DND-41 (cell line): ENCODE results near the gene ATP6V1G3.

ENCODE experiments used
- ATAC-seq: fragments of 200-7000 bp; cut with Tn5 transposase; 3 replicates; pipeline ENCODE4 v1.9.1; 2021; ENCODE audit warnings: low read depth; ENCODE audit not compliant: insufficient read depth
- DNase-seq: peaks from one replicate; pipeline ENCODE4 v3.0.0-alpha.2; 2020
- H2AFZ ChIP-seq: 2 replicates; pipeline ENCODE4 v1.6.0; 2012; ENCODE audit warnings: low read depth, low read length
- H3K27ac ChIP-seq: 2 replicates; pipeline ENCODE4 v1.5.1; 2012; ENCODE audit warnings: low read length, inconsistent platforms
- H3K27me3 ChIP-seq: fragments of 200-600 bp; sonication (generic); 2 replicates; pipeline ENCODE4 v1.6.0; 2012; ENCODE audit warnings: low read length, mild to moderate bottlenecking, inconsistent platforms; ENCODE audit not compliant: insufficient read depth, poor library complexity
- H3K36me3 ChIP-seq: 2 replicates; pipeline ENCODE4 v1.5.1; 2012; ENCODE audit warnings: low read length, inconsistent platforms; ENCODE audit not compliant: insufficient read depth
- H3K4me1 ChIP-seq: 2 replicates; pipeline ENCODE4 v1.5.1; 2012; ENCODE audit warnings: mild to moderate bottlenecking, low read length; ENCODE audit not compliant: insufficient read depth
- H3K4me2 ChIP-seq: 2 replicates; pipeline ENCODE4 v1.6.0; 2012; ENCODE audit warnings: mild to moderate bottlenecking, moderate library complexity, low read length, inconsistent platforms; ENCODE audit not compliant: insufficient read depth
- H3K4me3 ChIP-seq, 2 experiments: fragments of 200-600 bp in 1 of 2; shearing (Covaris generic) in 1 of 2; 2 replicates each; pipeline ENCODE4 v1.5.1; 2012 to 2016; ENCODE audit warnings: inconsistent platforms in 2 of 2, low read length in 2 of 2, mild to moderate bottlenecking in 2 of 2, low read depth in 1 of 2, moderate library complexity in 1 of 2
- H3K79me2 ChIP-seq: 2 replicates; pipeline ENCODE4 v1.6.0; 2012; ENCODE audit warnings: low read length, inconsistent platforms; ENCODE audit not compliant: insufficient read depth
- H3K9ac ChIP-seq: 2 replicates; pipeline ENCODE4 v1.6.0; 2012; ENCODE audit warnings: low read depth, mild to moderate bottlenecking, inconsistent platforms, low read length, moderate library complexity
- H3K9me3 ChIP-seq: 2 replicates; pipeline ENCODE4 v1.5.1; 2012; ENCODE audit warnings: low read length, moderate library complexity, mild to moderate bottlenecking, inconsistent platforms; ENCODE audit not compliant: insufficient read depth, severe bottlenecking
- H4K20me1 ChIP-seq: 2 replicates; pipeline ENCODE4 v1.6.0; 2012; ENCODE audit warnings: low read length; ENCODE audit not compliant: insufficient read depth
- EZH2 ChIP-seq: IDR thresholded peaks from 3 replicates; pipeline ENCODE4 v1.6.1; 2012; ENCODE audit warnings: borderline replicate concordance, low read depth, mild to moderate bottlenecking, moderate library complexity, low read length, inconsistent platforms; ENCODE audit not compliant: severe bottlenecking
- TF ChIP-seq, protein P1 (sequence below): IDR thresholded peaks from 2 replicates; pipeline ENCODE4 v1.5.1; 2012; ENCODE audit warnings: borderline replicate concordance, low read length, moderate library complexity, mild to moderate bottlenecking; ENCODE audit not compliant: poor library complexity, severe bottlenecking; ENCODE audit errors: extremely low read depth

ATP6V1G3 gene

DNA sequence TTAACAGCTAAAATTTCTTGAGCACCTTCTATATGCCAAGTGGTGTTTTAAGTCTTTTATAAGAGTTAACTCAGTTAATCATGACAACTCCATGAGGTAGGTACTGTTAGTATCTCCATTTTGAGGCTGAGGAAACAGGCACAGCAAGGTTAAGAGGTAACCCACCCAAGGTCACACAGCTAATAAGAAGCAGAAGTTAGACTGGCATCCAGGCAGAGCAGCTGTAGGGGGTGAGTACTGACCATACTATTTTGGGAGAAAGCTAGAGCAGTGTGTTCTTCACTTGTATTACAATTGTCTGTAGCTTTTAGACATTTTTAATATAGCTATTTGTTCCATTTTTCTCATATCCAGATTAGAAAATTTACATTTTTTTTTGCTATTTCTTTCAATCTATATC lies 4.8 kb downstream of the ATP6V1G3 start:
- no peak overlapping the region for H3K9ac ChIP-seq
- no peak overlapping the region for H3K27ac ChIP-seq

DNA sequence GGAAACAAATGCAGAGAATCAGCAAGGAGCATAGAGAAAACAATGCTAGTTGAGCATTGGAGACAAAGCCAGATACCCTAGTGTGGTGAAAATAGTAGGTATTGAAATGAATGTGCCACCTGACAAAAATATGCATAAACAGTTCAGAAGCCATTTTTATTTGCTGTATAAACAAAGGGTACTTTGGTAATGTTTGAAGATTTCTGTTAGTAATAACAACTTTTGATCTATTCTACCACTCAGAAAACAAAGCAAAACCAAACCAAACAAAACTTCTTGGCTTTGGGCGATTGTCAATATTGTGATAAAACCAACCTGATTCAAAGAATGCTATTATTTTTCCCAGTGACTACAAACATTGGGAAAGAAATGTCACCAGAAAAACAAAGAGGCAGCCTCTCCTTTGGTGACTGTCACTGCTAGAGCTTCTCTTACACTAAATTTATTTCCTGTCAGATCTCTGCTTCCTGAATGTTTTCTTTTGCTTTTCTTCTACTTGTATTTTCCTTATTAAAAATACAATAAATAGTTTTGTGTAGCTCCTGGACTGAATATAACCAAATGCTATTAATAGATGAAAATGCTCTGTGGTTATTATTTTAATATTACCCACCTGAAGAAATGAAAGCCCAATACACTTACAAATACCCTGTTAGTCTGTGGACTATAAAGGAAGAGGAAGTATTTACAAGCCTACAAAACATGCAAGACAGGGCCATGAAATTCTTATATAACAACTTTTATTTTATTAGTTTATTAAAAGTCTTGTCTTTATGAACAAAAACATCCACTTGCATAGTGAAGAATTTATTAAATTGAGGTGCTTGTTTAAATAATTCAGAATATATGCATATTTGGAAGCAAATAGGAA lies 5.7 kb downstream of the ATP6V1G3 start:
- H3K36me3 ChIP-seq = no peaks in the 10 kb centered on the region
- peak overlapping the region; percentile 67 for H3K27ac ChIP-seq
- no peak for DNase-seq
- TF ChIP-seq, protein P1, sequence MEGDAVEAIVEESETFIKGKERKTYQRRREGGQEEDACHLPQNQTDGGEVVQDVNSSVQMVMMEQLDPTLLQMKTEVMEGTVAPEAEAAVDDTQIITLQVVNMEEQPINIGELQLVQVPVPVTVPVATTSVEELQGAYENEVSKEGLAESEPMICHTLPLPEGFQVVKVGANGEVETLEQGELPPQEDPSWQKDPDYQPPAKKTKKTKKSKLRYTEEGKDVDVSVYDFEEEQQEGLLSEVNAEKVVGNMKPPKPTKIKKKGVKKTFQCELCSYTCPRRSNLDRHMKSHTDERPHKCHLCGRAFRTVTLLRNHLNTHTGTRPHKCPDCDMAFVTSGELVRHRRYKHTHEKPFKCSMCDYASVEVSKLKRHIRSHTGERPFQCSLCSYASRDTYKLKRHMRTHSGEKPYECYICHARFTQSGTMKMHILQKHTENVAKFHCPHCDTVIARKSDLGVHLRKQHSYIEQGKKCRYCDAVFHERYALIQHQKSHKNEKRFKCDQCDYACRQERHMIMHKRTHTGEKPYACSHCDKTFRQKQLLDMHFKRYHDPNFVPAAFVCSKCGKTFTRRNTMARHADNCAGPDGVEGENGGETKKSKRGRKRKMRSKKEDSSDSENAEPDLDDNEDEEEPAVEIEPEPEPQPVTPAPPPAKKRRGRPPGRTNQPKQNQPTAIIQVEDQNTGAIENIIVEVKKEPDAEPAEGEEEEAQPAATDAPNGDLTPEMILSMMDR = no peak
- no peak for TF ChIP-seq EZH2
- no peaks in the 10 kb centered on the region for H3K9me3 ChIP-seq
- H3K9ac ChIP-seq = peak overlapping the region; percentile 31
- no peaks in the 10 kb centered on the region for H3K79me2 ChIP-seq
- peaks cover 19% of the 10 kb centered on the region for H3K4me1 ChIP-seq
- H4K20me1 ChIP-seq = no peaks in the 10 kb centered on the region
- no peak overlapping the region for H3K4me3 ChIP-seq
- no peaks in the 10 kb centered on the region for H3K27me3 ChIP-seq
- ATAC-seq = peak; percentile 86
- peak overlapping the region; percentile 47 for H3K4me2 ChIP-seq
- peak overlapping the region; percentile 55 for H2AFZ ChIP-seq

More for the DNA sequence above, 4.8 kb downstream of the ATP6V1G3 start:
- Histone ChIP-seq H3K36me3 (no peaks in the 10 kb centered on the region), H3K79me2 (no peaks in the 10 kb centered on the region), H3K4me1 (peaks cover 19% of the 10 kb centered on the region), H3K9me3 (no peaks in the 10 kb centered on the region), H3K27me3 (no peaks in the 10 kb centered on the region), H3K4me2 (no peak overlapping the region), H3K4me3 (no peak overlapping the region), H2AFZ (peak overlapping the region; percentile 57; the same call in 1 of the 2 replicates), H4K20me1 (no peaks in the 10 kb centered on the region)
- no peak for TF ChIP-seq EZH2
- TF ChIP-seq, protein P1 = no peak
- DNase-seq (no peak), ATAC-seq (peak; percentile 29; the same call in 1 of the 3 replicates)

GRCh38 chr1:198531891-198532290 lies 8.6 kb downstream of the ATP6V1G3 start:
- H4K20me1 ChIP-seq = no peaks in the 10 kb centered on the region
- TF ChIP-seq EZH2 = no peak
- TF ChIP-seq, protein P1 = no peak
- no peak for ATAC-seq
- H3K4me3 ChIP-seq = no peak overlapping the region
- H2AFZ ChIP-seq = no peak overlapping the region
- H3K27ac ChIP-seq = no peak overlapping the region
- DNase-seq = no peak
- no peaks in the 10 kb centered on the region for H3K27me3 ChIP-seq
- H3K36me3 ChIP-seq = no peaks in the 10 kb centered on the region
- no peak overlapping the region for H3K9ac ChIP-seq
- no peaks in the 10 kb centered on the region for H3K9me3 ChIP-seq
- no peaks in the 10 kb centered on the region for H3K79me2 ChIP-seq
- H3K4me1 ChIP-seq = peaks cover 19% of the 10 kb centered on the region
- no peak overlapping the region for H3K4me2 ChIP-seq
